Tibial artery (tissue), 4 donors: ENCODE measurements around the gene BCAR1.

ENCODE experiments used
- DNase-seq, 2 donors: peaks; one replicate each; pipeline ENCODE4 v3.0.0-alpha.2; 2019
- H3K27ac ChIP-seq, 2 donors: fragments of 200-600 bp; sonication (generic) in 1 of 2; 1 replicate in 1 of 2; 2 replicates in 1 of 2; pipeline ENCODE4 v1.5.1; 2018 to 2019; ENCODE audit warnings: mild to moderate bottlenecking in 1 of 2
- H3K27me3 ChIP-seq, 2 donors: fragments of 200-600 bp; sonication (generic) in 1 of 2; one replicate each; pipeline versions ENCODE4 v1.5.1 to v1.6.0; 2016 to 2019
- H3K36me3 ChIP-seq, 3 donors: fragments of 200-600 bp; sonication (generic) in 2 of 3; one replicate each; pipeline ENCODE4 v1.5.1; 2016 to 2019; ENCODE audit warnings: mild to moderate bottlenecking in 2 of 3
- H3K4me1 ChIP-seq, 4 donors: fragments of 200-600 bp; sonication (generic) in 2 of 4; 1 replicate in 3 of 4; 2 replicates in 1 of 4; pipeline ENCODE4 v1.5.1; 2016 to 2019
- H3K4me3 ChIP-seq, 2 donors: fragments of 200-600 bp; sonication (generic) in 1 of 2; 1 replicate in 1 of 2; 2 replicates in 1 of 2; pipeline ENCODE4 v1.5.1; 2018 to 2019; ENCODE audit warnings: mild to moderate bottlenecking in 2 of 2
- H3K9me3 ChIP-seq, 3 donors: fragments of 200-600 bp; sonication (generic) in 1 of 3; one replicate each; pipeline ENCODE4 v1.5.1; 2016 to 2019
- CTCF ChIP-seq, 2 experiments: fragments of 200-600 bp in 1 of 2; fragments of 450-650 bp in 1 of 2; IDR thresholded peaks; one replicate each; pipeline ENCODE4 v1.5.1; 2017 to 2019; ENCODE audit warnings: antibody characterized with exemption in 2 of 2, mild to moderate bottlenecking in 1 of 2, moderate library complexity in 1 of 2
- intact Hi-C: fragments of 100-400 bp; cut with DNase I; formaldehyde crosslinking; loops from one replicate; pipeline ENCODE4 v1.15.0; 2023; ENCODE audit warnings: low total_unique reads

The BCAR1 gene, protein sequence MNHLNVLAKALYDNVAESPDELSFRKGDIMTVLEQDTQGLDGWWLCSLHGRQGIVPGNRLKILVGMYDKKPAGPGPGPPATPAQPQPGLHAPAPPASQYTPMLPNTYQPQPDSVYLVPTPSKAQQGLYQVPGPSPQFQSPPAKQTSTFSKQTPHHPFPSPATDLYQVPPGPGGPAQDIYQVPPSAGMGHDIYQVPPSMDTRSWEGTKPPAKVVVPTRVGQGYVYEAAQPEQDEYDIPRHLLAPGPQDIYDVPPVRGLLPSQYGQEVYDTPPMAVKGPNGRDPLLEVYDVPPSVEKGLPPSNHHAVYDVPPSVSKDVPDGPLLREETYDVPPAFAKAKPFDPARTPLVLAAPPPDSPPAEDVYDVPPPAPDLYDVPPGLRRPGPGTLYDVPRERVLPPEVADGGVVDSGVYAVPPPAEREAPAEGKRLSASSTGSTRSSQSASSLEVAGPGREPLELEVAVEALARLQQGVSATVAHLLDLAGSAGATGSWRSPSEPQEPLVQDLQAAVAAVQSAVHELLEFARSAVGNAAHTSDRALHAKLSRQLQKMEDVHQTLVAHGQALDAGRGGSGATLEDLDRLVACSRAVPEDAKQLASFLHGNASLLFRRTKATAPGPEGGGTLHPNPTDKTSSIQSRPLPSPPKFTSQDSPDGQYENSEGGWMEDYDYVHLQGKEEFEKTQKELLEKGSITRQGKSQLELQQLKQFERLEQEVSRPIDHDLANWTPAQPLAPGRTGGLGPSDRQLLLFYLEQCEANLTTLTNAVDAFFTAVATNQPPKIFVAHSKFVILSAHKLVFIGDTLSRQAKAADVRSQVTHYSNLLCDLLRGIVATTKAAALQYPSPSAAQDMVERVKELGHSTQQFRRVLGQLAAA

DNA sequence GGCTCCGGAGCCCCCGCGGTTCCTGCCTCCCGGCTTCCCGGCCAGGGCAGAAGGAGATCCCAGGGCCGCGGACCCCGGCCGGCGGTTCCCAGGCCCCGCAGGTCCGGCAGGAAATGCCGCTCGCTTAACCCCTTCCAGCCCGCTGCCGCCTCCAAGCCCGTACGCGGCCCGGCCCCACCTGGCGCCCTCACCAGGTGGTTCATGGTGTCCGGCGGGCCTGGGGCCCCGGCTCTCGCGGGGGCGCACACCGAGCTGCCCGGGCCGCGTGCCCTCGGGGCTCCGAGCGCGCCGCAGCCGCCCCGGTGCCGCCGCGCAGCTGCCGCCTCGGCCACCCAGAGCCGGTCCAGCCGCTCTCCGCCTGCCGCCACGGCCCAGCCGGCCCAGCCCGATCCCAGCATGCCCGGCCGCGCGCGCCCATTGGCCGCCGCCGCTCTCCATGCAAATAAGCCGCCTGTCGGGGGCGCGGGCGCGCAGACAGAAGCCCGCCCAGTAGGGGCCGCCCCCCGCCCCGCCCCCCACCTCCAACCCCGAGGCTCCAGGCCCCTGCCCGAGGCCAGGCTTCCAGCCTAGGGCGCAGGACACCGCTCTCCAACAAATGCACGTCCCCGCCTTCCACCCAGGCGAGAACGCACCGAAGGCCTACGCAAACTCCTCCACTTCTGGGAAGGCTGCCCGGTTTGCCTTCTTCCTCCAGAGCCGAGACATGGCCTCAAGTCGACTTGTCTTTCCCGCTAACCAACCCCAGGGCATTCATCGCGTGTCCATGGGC lies at the start of gene BCAR1:
Gene BCAR1, minus strand, starts transcription at position 345 of the 769 bp plus-strand sequence. Its CDS starts 142 bp downstream, at position 203.
- peak; percentile 6 to 10 for TF ChIP-seq CTCF (IDR thresholded peaks at IDR 0.05)
- Histone ChIP-seq H3K9me3 (no peaks in the 10 kb centered on the region), H3K27ac (peak within 1 kb of the TSS; percentile 93 to 99), H3K4me1 (peaks cover 10 to 90% (median 85%) of the 10 kb centered on the region in 4 donors), H3K4me3 (peak within 1 kb of the TSS; percentile 66 to 95), H3K36me3 (no peaks in the 10 kb centered on the region), H3K27me3 (no peaks in the 10 kb centered on the region)
- DNase-seq: peak; percentile 87 to 94
- intact Hi-C loops: no loop called here

DNA sequence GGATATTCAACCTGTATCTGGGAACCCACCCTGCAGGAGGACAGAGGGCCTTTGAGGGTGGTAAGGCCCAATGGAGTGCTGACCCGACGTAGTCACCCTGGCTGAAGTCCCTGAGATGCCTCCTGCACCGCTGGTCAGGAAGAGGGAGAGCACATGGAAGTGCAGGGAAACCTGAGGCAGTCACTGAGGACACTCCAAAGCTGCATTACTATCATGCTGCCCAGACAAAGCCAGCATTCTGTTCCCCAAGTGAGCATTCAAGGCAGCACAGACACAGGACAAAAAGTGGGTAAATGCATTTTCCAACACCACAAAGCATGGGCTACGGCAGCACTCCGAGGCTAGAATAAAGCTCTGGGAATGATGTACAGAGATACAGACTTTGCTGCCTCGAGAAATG lies 46.8 kb upstream of the BCAR1 start:
- no peak for DNase-seq

GRCh38 chr16:75296606-75297005 lies 45.2 kb upstream of the BCAR1 start:
- DNase-seq: no peak
- peaks cover 44 to 71% (median 62%) of the 10 kb centered on the region in 3 donors for H3K36me3 ChIP-seq

More for the DNA sequence above, 46.8 kb upstream of the BCAR1 start:
- H3K27me3 ChIP-seq: no peaks in the 10 kb centered on the region
- H3K9me3 ChIP-seq: no peaks in the 10 kb centered on the region
- H3K36me3 ChIP-seq: peaks cover 27 to 68% (median 56%) of the 10 kb centered on the region in 3 donors
- no peak overlapping the region for H3K27ac ChIP-seq
- H3K4me3 ChIP-seq: no peak overlapping the region
- intact Hi-C loops: no loop called here
- no peaks in the 10 kb centered on the region for H3K4me1 ChIP-seq
- TF ChIP-seq CTCF (IDR thresholded peaks at IDR 0.05): no peak

GRCh38 chr16:75294773-75295459 lies 43.5 kb upstream of the BCAR1 start:
- H3K36me3 ChIP-seq: peaks cover 40 to 67% (median 60%) of the 10 kb centered on the region in 3 donors
- TF ChIP-seq CTCF (IDR thresholded peaks at IDR 0.05): no peak
- no peaks in the 10 kb centered on the region for H3K27me3 ChIP-seq
- H3K27ac ChIP-seq: no peak overlapping the region
- no peak for DNase-seq
- intact Hi-C loops: no loop called here
- H3K9me3 ChIP-seq: no peaks in the 10 kb centered on the region
- no peak overlapping the region for H3K4me3 ChIP-seq
- H3K4me1 ChIP-seq: no peaks in the 10 kb centered on the region

More at GRCh38 chr16:75296606-75297005, 45.2 kb upstream of the BCAR1 start:
- Histone ChIP-seq H3K27me3 (no peaks in the 10 kb centered on the region), H3K4me1 (no peaks in the 10 kb centered on the region), H3K27ac (no peak overlapping the region), H3K4me3 (no peak overlapping the region), H3K9me3 (no peaks in the 10 kb centered on the region)
- no peak for TF ChIP-seq CTCF (IDR thresholded peaks at IDR 0.05)
- intact Hi-C loops: no loop called here

- no peak for TF ChIP-seq CTCF (IDR thresholded peaks at IDR 0.05)
- Histone ChIP-seq H3K9me3 (no peaks in the 10 kb centered on the region), H3K27me3 (no peaks in the 10 kb centered on the region), H3K36me3 (peaks cover 37 to 64% (median 61%) of the 10 kb centered on the region in 3 donors), H3K4me1 (no peaks in the 10 kb centered on the region), H3K4me3 (no peak overlapping the region), H3K27ac (no peak overlapping the region)
- intact Hi-C loops: no loop called here
- no peak for DNase-seq
Measured at GRCh38 chr16:75293772-75294171, 42.3 kb upstream of the BCAR1 start.
